HG02763 (cell line): ENCODE data around the gene CRYM.
"Not testable (repeated sequence)": the region's sequence is repeated elsewhere in the genome, so short reads cannot be mapped to it uniquely, and the experiment has no call there.

ENCODE experiments used
- ATAC-seq: cut with Tn5 transposase; IDR thresholded peaks from one replicate; pipeline ENCODE4 v1.9.1; 2021; ENCODE audit warnings: mild to moderate bottlenecking, moderate library complexity; ENCODE audit not compliant: unreplicated experiment

Gene CRYM

DNA sequence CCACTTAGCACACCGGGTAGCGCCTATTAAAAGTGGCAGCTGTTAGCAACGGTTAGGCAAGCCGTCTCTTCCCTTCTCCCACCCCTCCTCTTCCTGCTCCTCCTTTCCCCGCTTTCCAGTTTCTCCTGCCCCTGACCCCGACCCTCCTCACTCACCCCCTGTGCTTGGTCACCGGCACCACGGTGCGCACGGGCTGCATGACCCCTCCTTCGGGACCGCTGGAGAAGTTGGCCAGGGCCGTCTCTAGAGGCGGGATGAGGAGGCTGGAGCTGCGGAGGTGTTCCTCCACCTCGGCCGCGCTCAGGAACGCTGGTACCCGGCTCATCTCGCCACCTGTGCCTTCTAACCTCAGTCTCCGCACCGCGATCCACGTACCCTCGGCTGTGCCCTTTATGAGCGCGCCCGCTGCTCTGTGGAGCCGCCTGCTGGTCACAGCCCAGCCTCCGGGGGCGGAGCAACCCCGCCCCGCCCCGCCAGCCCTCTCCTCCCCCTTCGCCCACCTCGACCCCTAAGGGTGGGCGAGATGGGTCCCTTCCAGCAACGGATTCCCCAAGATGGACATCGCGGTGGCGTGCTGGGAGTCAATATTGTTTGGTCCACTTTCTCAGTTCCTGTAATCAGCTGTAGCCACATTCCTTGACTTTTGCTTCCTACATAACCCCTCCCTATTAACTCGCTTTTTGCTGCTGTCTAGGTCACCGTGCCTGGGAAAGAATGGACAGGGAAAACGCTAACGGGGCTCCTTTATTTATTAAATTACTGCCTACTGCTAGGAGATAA is at the start of gene CRYM:
CRYM (minus strand) TSS at position 364 of the 780 bp plus-strand sequence; CDS start at position 325, 39 bp downstream.
- no peak for ATAC-seq

DNA sequence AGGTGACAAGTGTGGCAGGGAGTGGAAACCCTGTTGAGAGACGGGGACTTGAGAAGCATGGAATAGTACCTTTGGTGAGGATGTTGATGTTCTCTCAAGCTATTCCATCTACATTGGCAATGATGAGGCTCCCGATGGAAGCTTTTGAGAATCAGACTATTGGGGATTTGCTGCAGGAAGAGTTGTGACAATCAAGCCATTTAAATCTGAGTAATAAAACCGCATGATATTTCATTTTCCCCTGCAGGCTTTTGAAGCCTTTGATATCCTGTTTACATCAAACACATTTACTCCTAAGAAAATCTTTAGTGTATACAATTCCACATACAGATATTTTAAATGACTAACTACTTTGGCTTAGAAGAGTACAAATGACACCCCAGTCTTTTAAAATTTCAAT is 49.0 kb upstream of the CRYM start:
- ATAC-seq = no peak

DNA sequence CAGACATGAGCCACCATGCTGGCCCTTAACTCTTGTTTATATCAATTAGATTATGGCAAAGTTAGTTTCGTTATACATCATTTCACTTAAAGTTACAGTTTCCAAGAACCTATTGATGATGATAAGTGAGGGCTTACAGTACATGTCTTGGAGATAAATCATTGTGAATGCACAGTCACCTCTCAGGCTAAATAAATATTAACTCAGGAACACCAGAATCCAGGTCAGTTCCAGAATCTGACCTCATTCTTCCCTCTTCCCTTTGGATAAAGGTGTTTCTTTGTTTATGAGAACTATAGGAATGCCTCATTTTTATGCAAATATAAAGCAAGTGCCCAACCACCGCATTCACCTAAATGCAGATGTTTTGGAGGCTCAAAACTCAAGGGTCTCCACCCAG is 48.4 kb upstream of the CRYM start:
- ATAC-seq = no peak

DNA sequence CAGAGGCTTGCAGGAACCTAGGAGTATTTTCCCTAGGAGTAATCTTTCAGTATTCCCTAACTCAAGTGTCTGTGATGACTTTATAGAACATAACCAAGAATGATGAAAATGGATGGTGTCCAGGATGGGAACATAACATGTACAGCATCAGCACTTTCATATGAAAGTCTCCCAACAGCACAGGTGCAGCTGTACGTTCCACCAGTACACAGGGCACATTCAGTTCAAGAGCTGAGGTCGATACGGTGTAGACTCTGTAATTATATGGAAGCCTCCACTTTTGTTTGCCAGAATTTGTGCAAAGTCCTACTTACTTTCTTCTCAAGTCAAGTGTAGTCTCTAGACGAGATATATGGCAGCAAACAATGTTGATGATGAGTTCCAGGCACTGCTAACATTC is 46.2 kb upstream of the CRYM start:
- ATAC-seq = no peak

DNA sequence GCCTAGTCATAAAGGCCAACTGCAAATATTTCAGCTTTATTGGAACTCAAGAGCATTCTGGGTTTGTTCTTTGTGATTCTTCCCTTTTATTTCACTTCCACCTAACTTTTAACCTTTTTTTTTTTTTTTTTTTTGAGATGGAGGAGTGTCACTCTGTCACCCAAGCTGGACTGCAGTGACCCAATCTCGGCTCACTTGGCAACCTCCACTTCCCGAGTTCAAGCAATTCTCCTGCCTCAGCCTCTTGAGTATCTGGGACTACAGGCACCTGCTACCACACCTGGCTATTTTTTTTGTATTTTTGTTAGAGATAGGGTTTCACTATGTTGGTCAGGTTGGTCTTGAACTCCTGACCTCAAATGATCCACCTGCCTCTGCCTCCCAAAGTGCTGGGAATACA is 44.2 kb upstream of the CRYM start:
- not testable (repeated sequence) for ATAC-seq

DNA sequence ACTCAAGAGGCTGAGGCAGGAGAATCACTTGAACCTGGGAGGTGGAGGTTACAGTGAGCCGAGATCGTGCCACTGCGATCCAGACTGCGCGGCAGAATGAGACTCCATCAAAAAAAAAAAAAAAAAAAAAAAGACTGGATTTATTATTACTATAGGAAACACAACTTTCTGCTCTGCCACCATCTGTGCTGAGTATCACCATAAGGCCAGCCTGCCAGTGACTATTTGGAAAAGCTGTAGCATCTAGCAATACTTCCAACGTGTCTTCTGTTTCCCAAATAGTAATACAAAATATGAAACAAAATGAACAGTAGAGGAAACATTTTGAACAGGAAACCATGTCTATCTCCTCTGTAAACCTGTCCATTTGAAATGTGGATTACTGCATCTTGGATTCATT is 43.6 kb upstream of the CRYM start:
- no peak for ATAC-seq

DNA sequence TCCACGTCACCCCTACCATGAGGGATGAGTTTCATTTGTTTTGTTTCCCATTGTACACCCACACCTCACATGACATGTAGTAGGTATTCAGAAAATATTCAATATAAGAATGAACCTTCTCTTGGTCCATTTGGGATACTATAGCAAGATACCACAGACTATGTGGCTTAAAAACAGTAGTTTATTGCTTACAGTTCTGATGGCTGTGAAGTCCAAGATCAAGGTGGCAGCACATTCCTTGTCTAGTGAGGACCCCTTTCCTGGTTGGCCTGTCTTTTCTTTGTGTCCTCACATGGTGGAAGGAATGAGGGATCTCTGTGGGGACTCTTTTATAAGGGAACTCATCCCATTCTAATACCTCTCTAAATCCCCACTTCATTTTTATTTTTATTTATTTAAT is 36.2 kb upstream of the CRYM start:
- no peak for ATAC-seq

DNA sequence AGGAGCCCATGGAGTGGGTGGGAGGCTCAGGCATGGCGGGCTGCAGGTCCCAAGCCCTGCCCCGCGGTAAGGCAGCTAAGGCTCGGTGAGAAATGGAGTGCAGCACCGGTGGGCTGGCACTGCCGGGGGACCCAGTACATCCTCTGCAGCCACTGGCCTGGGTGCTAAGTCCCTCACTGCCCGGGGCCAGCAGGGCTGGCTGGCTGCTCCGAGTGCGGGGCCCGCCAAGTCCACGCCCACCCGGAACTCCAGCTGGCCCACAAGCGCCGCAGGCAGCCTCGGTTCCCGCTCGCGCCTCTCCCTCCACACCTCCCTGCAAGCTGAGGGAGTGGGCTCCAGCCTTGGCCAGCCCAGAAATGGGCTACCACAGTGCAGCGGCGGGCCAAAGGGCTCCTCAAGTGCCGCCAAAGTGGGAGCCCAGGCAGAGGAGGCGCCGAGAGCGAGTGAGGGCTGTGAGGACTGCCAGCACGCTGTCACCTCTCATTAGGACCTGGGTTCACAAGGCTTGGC is 34.8 kb upstream of the CRYM start:
- ATAC-seq = not testable (repeated sequence)

DNA sequence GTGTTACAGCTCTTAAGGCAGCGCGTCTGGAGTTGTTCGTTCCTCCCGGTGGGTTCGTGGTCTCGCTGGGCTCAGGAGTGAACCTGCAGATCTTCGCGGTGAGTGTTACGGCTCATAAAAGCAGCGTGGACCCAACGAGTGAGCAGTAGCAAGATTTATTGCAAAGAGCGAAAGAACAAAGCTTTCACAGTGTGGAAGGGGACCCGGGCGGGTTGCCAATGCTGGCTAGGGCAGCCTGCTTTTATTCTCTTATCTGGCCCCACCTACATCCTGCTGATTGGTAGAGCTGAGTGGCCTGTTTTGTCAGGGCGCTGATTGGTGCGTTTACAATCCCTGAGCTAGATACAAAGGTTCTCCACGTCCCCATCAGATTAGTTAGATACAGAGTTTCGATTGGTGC is 34.0 kb upstream of the CRYM start:
- not testable (repeated sequence) for ATAC-seq

DNA sequence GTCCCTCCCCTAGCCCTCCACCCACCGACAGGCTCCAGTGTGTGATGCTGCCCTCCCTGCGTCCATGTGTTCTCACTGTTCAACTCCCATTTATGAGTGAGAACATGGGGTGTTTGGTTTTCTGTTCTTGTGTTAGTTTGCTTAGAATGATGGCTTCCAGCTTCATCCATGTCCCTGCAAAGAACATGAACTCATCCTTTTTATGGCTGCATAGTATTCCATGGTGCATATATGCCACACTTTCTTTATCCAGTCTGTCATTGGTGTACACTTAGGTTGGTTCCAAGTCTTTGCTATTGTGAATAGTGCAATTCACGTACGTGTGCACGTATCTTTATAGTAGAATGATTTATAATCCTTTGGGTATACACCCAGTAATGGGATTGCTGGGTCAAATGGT is 28.6 kb upstream of the CRYM start:
- ATAC-seq = not testable (repeated sequence)

DNA sequence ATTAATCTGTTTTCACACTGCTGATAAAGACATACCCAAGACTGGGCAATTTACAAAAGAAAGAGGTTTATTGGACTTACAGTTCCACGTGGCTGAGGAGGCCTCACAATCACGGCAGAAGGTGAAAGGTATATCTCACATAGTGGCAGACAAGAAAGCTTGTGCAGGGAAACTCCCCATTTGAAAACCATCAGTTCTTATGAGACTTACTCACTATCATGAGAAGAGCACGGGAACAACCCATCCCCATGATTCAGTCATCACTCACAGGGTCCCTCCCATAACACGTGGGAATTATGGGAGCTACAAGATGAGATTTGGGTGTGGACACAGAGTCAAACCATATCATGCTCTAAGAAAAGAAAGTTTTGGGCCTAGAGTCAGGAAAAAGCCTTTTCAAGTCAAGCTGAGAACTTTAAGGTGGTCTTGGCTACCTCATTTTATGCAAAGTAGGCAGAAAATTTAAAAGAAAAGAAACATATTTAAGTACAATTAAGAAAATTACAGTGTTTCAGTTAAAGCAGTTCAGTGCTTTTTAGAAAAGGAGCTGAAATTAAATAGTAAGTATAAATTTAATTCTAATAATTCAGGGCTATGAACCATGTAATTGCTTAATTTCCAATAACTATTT is 24.9 kb upstream of the CRYM start:
- no peak for ATAC-seq

DNA sequence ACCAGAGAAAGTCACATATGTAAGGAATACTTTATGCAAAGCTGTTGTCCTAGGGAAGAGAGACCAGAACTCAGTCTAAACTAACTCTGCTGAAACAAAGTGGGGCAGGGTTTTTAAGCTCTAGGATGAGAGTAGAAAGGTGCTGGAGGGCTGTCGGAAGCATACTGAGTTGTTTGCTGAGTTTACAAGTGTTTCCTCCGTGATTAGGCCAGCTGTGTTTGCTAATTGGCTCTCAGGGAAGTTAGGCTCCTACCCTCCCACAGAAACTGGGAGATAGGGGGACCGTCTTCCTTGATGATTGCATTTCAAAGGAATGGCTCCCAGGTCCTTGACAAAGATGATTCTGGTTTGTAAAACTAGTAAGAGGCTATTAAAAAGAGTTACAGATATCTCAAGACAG is 24.4 kb upstream of the CRYM start:
- ATAC-seq = no peak

DNA sequence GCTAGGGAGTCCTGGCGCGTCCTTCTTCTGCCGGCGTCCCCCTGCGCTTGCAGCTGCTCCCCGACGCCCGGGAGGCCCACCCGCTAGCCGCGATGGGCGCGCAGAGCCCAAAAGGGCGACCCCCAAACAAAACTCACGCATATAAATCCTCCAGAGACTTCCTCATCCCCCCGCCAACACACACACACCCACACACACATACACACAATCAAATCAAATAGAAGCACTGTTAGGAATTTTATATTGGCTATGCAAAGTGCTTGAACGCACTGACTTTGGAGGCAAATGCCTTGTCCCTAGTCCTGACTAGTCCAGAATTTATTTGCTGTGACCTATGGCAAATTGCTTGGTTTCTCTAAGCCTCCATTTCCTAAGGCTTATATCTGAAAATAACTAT is 23.8 kb upstream of the CRYM start:
- no peak for ATAC-seq

DNA sequence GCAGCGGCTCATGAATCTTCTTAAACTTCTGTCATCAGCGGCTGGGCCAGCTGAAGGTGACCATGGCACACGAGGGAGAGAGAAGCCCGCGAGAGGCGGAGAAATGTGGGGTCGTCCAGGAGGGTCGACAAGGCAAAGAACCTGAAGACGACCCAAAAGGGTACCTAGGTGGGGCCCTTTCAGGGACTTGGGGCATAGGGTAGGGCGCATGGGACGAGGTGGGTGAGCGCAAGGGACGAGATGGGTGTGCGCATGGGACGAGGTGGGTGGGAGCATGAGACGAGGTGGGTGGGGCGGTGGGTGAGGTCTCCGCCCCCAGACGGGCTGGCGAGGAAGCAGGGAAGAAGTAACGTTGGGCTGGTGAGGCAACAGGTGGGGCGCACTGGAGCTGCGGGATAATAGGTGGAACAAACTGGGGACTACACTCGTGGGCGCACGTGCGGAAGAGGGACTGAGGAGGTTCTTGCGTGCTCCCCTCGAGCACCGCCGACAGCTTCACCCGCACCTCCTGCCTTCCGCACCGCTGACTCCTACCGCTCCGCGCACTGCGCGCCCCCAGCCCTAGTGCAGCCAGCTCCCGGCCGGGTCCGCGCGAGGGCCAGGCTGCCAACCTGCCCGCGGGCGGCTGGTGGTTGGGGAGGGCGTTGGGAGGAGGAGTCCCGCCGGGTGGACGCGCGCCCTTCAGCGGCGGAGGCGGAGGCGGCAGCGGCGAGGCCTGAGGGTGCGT is 23.2 kb upstream of the CRYM start:
- peak; percentile 58 for ATAC-seq

DNA sequence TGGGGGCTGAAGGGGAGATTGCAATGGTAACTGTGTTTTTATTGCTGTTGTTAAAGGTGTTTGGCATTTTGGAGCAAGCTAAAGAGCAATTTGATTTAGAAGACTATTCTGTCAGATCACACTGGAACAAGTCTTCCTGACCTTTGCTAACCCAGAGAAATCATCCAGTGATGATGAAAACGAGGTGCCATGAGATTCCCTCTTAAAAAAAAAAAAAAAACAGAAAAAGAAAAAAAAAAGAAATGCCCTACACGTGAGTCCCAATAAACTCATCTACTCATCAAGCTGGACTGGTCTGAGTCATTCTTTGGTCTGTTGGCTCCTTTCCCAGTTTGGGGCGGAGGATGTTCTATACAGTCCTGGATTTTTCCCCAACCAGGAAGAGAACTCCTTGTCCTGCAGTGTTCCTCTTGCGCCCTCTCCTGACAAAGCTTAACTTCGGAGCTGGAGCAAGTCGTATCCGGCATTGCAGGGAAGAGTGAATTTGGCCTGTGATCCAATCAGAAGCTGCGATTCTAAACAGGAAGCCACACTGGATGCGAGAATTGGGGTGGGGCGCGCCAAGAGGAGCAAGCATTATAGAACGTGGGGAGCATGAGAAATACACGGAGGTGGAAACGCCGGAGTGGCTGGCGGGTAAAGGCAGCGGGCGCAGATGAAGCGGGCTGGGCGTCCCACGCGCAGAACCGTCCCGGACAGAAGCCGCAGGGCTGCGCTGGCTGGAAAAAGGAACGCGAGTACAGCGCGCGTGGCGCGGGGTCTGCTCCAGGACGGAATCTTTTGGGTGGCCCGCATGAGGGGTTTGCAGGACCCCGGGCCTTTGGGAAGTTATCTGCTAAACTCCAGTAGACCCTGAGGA is 22.4 kb upstream of the CRYM start:
- ATAC-seq = peak; percentile 70

DNA sequence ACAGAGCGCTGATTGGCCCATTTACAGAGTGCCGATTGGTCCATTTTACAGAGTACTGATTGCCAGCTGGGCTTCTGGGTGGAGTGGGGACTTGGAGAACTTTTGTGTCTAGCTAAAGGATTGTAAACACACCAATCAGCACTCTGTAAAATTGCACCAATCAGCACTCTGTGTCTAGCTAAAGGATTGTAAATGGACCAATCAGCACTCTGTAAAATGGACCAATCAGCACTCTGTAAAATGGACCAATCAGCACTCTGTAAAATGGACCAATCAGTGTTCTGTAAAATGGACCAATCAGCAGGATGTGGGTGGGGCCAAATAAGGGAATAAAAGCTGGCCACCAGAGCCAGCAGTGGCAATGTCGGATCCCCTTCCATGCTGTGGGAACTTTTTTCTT is 11.7 kb upstream of the CRYM start:
- not testable (repeated sequence) for ATAC-seq

DNA sequence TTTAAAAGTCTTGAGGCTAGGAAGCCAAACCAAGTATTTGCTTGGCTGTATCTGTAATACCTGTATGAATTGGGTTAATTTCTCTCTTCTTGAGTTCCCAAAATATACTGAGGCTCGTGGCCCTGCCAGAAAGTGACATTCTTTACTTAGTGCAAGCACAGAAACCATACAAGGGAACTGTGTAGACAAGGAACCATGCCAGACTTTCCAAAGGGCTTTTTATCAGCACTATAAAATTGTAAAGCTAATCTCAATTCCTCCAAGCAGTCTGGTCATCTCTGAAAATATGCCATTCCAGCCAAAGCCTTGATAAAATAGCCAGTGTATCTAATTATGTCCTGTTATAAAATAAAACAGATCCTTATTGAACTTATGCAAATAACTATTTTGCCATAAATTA is 7.2 kb upstream of the CRYM start:
- no peak for ATAC-seq

DNA sequence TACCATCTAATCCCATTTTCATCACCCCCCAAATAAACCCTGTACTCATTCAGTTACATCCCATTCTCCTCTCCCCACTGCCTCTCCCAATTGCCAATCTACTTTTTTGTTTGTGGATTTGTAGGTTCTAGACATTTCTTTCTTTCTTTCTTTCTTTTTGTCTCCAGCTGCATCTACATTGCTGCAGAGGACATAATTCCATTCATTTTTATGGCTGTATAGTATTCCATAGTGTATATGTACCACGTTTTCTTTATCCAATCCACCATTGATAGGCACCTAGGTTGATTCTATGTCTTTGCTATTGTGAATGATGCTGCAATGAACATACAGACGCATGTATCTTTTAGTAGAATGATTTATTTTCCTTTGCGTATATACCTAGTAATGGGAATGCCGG is 6.3 kb upstream of the CRYM start:
- no peak for ATAC-seq

DNA sequence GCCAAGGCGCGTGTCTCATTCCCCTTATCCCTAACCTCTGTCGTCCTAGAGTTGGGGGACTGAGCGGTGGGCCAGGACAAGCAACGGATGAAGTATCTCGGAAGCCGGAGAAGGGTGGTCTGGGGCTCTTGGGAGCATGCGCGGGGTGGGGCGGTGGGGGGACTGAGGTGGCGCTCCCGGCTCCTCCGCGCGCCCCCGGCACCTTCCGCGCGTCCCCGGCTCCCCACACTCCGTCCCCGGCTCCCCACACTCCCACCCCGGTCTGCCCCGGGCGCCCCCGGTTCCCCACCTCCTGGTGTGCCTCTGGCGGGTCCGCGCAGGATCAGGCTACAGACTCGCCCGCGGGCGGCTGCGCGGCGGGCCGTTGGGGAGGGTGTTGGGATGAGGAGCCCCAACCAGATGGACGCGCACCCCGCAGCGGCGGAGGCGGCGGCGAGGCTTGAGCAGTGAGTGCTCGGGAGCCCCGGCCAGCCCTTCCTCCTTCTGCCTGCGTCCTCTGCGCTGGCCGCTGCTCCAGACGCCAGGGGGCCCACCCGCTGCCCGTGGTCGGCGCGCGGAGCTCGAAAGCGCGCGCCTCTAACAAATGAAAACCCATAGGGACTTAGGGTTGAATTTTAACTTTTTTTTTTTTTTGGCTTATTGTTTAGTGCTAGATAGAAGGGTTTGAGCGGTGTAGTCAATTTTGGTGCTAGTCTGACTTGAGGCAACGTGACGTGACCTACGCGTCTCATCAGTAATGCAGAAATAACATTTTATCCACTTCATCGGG is 5.6 kb upstream of the CRYM start:
- peak; percentile 53 for ATAC-seq
